H1 (cell line): Measurements from ENCODE around the gene TRAF4. TPM values are rescaled to one million over a fixed set of nuclear protein-coding genes. Genes with fewer than 3 reads are reported as not detected.
A peak's percentile ranks its signal among the peaks of the same experiment; 100 is the strongest.

Experiments
- CTCF ChIA-PET: fragments of 300-600 bp; sonication (Branson Sonifier 250); formaldehyde crosslinking; loops from one replicate; lab custom pipeline; 2021; ENCODE audit not compliant: partially characterized antibody; lab: Charles Lee
- POLR2A ChIA-PET: fragments of 300-600 bp; sonication (Branson Sonifier 250); formaldehyde crosslinking; loops from one replicate; lab custom pipeline; 2021; ENCODE audit warnings: inconsistent platforms; ENCODE audit not compliant: partially characterized antibody; lab: Charles Lee
- DNase-seq, 2 experiments: peaks; one replicate each; pipeline versions ENCODE4 v3.0.0 to v3.0.0-alpha.2; 2010 to 2022; ENCODE audit warnings: low spot score in 2 of 2, low read depth in 1 of 2, mixed read lengths in 1 of 2
- FAIRE-seq: peaks from 2 replicates; lab custom pipeline; 2011; peaks lifted over from hg19 to GRCh38; lab: Jason Lieb, UNC
- H2AFZ ChIP-seq: 2 replicates; pipeline ENCODE4 v1.8.1; 2012; ENCODE audit warnings: low read length, inconsistent platforms
- H2AK5ac ChIP-seq: 2 replicates; pipeline ENCODE4 v1.6.1; 2013; ENCODE audit warnings: low read depth, low read length
- H2BK120ac ChIP-seq: replicated peaks from 2 replicates; pipeline ENCODE3; 2013; ENCODE audit warnings: low read depth, low read length, inconsistent platforms
- H2BK12ac ChIP-seq: 2 replicates; pipeline ENCODE4 v1.6.1; 2013; ENCODE audit warnings: low read depth, low read length
- H2BK15ac ChIP-seq: 2 replicates; pipeline ENCODE4 v1.6.1; 2013; ENCODE audit warnings: low read length
- H2BK20ac ChIP-seq: 2 replicates; pipeline ENCODE4 v1.6.1; 2013; ENCODE audit warnings: low read length
- H2BK5ac ChIP-seq: 2 replicates; pipeline ENCODE4 v1.6.1; 2013; ENCODE audit warnings: low read depth, low read length
- H3K14ac ChIP-seq: 2 replicates; pipeline ENCODE4 v1.6.1; 2013; ENCODE audit warnings: inconsistent platforms; ENCODE audit not compliant: insufficient read length
- H3K18ac ChIP-seq: 2 replicates; pipeline ENCODE4 v1.6.1; 2013; ENCODE audit warnings: low read length; ENCODE audit errors: extremely low read depth
- H3K23ac ChIP-seq: 2 replicates; pipeline ENCODE4 v1.6.1; 2013; ENCODE audit warnings: inconsistent platforms; ENCODE audit not compliant: insufficient read length
- H3K23me2 ChIP-seq: 2 replicates; pipeline ENCODE4 v1.6.1; 2013; ENCODE audit warnings: low read depth, low read length
- H3K27ac ChIP-seq: 2 replicates; pipeline ENCODE4 v1.6.1; 2011; ENCODE audit warnings: low read depth, low read length, inconsistent platforms
- H3K27me3 ChIP-seq, 4 experiments: replicated peaks in 1 of 4; 1 replicate in 1 of 4; 2 replicates in 3 of 4; pipeline versions ENCODE4 v1.6.1 to v1.8.1; 2011 to 2013; ENCODE audit warnings: low read length in 3 of 4, mild to moderate bottlenecking in 3 of 4, inconsistent platforms in 2 of 4, mixed read lengths in 2 of 4, moderate library complexity in 1 of 4; ENCODE audit not compliant: control insufficient read depth in 3 of 4, insufficient read depth in 3 of 4; ENCODE audit errors: extremely low read depth in 1 of 4
- H3K36me3 ChIP-seq, 4 experiments: 2 replicates each; pipeline versions ENCODE4 v1.6.1 to v1.8.1; 2011 to 2013; ENCODE audit warnings: mild to moderate bottlenecking in 4 of 4, low read length in 3 of 4, moderate library complexity in 2 of 4, control low read depth in 1 of 4, inconsistent platforms in 1 of 4; ENCODE audit not compliant: insufficient read depth in 4 of 4, control insufficient read depth in 2 of 4
- H3K4ac ChIP-seq: replicated peaks from 2 replicates; pipeline ENCODE3; 2013; ENCODE audit warnings: low read length, low read depth, mixed read lengths, inconsistent platforms; ENCODE audit not compliant: insufficient read length
- H3K4me1 ChIP-seq, 4 experiments: replicated peaks in 1 of 4; 1 replicate in 1 of 4; 2 replicates in 3 of 4; pipeline versions ENCODE4 v1.6.1 to v1.8.1; 2011 to 2013; ENCODE audit warnings: low read length in 3 of 4, inconsistent platforms in 2 of 4, mixed read lengths in 1 of 4; ENCODE audit not compliant: insufficient read depth in 4 of 4, control insufficient read depth in 3 of 4
- H3K4me2 ChIP-seq, 2 experiments: 2 replicates each; pipeline versions ENCODE4 v1.6.1 to v1.8.1; 2011 to 2013; ENCODE audit warnings: low read depth in 2 of 2, low read length in 2 of 2, control low read depth in 1 of 2, inconsistent platforms in 1 of 2, mild to moderate bottlenecking in 1 of 2; ENCODE audit not compliant: insufficient read depth in 1 of 2
- H3K4me3 ChIP-seq, 4 experiments: fragments of 200-600, 300-600 bp in 1 of 4; sonication (generic), shearing (Covaris generic), sonication (Bioruptor Twin) in 1 of 4; 2 replicates each; pipeline versions ENCODE4 v1.5.1 to v1.8.1; 2011 to 2016; ENCODE audit warnings: low read length in 4 of 4, low read depth in 3 of 4, control low read depth in 2 of 4, inconsistent platforms in 2 of 4, mild to moderate bottlenecking in 2 of 4, mixed read lengths in 1 of 4, moderate library complexity in 1 of 4; ENCODE audit not compliant: insufficient read depth in 2 of 4; ENCODE audit errors: extremely low read depth in 1 of 4
- H3K56ac ChIP-seq: replicated peaks from 2 replicates; pipeline ENCODE3; 2013; ENCODE audit warnings: low read depth, mild to moderate bottlenecking, mixed read lengths, low read length, inconsistent platforms; ENCODE audit not compliant: insufficient read length
- H3K79me1 ChIP-seq: 2 replicates; pipeline ENCODE4 v1.6.1; 2013; ENCODE audit warnings: low read depth, low read length, control low read depth
- H3K79me2 ChIP-seq, 2 experiments: 2 replicates each; pipeline versions ENCODE4 v1.6.1 to v1.8.1; 2012 to 2013; ENCODE audit warnings: low read length in 2 of 2, mild to moderate bottlenecking in 2 of 2, inconsistent platforms in 1 of 2; ENCODE audit not compliant: insufficient read depth in 2 of 2, control insufficient read depth in 1 of 2
- H3K9ac ChIP-seq, 4 experiments: replicated peaks in 1 of 4; 1 replicate in 1 of 4; 2 replicates in 3 of 4; pipeline versions ENCODE4 v1.6.1 to v1.8.1; 2011 to 2013; ENCODE audit warnings: low read depth in 3 of 4, low read length in 3 of 4, control low read depth in 2 of 4, mild to moderate bottlenecking in 2 of 4, moderate library complexity in 2 of 4, inconsistent platforms in 1 of 4; ENCODE audit errors: extremely low read depth in 1 of 4
- H3K9me3 ChIP-seq, 2 experiments: 2 replicates each; pipeline versions ENCODE4 v1.6.1 to v1.8.1; 2012 to 2013; ENCODE audit warnings: mild to moderate bottlenecking in 2 of 2, moderate library complexity in 2 of 2, control low read depth in 1 of 2, inconsistent platforms in 1 of 2, low read depth in 1 of 2, low read length in 1 of 2, mixed read lengths in 1 of 2; ENCODE audit not compliant: insufficient read depth in 2 of 2
- H4K20me1 ChIP-seq, 2 experiments: replicated peaks in 1 of 2; 2 replicates each; pipeline versions ENCODE3 to v1.8.1; 2011 to 2013; ENCODE audit warnings: inconsistent platforms in 2 of 2, low read length in 2 of 2, mild to moderate bottlenecking in 1 of 2; ENCODE audit not compliant: insufficient read depth in 2 of 2, control insufficient read depth in 1 of 2
- H4K5ac ChIP-seq: 2 replicates; pipeline ENCODE4 v1.6.1; 2013; ENCODE audit warnings: low read length, low read depth, mixed read lengths, inconsistent platforms; ENCODE audit not compliant: insufficient read length
- H4K8ac ChIP-seq: 2 replicates; pipeline ENCODE4 v1.8.0; 2013; ENCODE audit warnings: mild to moderate bottlenecking, moderate library complexity, low read length, inconsistent platforms; ENCODE audit not compliant: insufficient read depth; ENCODE audit errors: extremely low read depth
- H4K91ac ChIP-seq: replicated peaks from 2 replicates; pipeline ENCODE3; 2013; ENCODE audit warnings: low read length, mixed read lengths, inconsistent platforms; ENCODE audit not compliant: insufficient read length
- NRF1 ChIP-seq: IDR thresholded peaks from 2 replicates; pipeline ENCODE4 v1.6.1; 2011; ENCODE audit warnings: mild to moderate bottlenecking, low read depth, low read length, improper control_type of control experiment
- POLR2A ChIP-seq, 2 experiments: IDR thresholded peaks; 1 replicate in 1 of 2; 2 replicates in 1 of 2; pipeline ENCODE4 v1.6.1; 2011; ENCODE audit warnings: low read depth in 2 of 2, low read length in 2 of 2, mild to moderate bottlenecking in 2 of 2; ENCODE audit errors: control extremely low read depth in 1 of 2
- WGBS, 2 experiments: shearing (Covaris generic) in 1 of 2; methylation state at CpG; one replicate each; pipeline versions ENCODE4 v1.1.6 to v1.1.7; 2013 to 2015; ENCODE audit warnings: low lambda C conversion rate in 2 of 2, mixed read lengths in 2 of 2, inconsistent platforms in 1 of 2, low coverage in 1 of 2, missing lambda C conversion rate in 1 of 2; ENCODE audit not compliant: insufficient replicate concordance in 2 of 2, insufficient coverage in 1 of 2, insufficient read length in 1 of 2; ENCODE audit errors: extremely low coverage in 1 of 2, missing lambda C conversion rate in 1 of 2; 5-methylcytosine and 5-hydroxymethylcytosine counted together
- polyA plus RNA-seq, 7 experiments: library from polyadenylated mRNA; depleted of rRNA in 3 of 7; stranded (reverse) in 5 of 7; unstranded in 2 of 7; fragments of >200 nt in 5 of 7; fragments of 200-250 nt in 2 of 7; gene quantifications; 1 replicate in 5 of 7; 2 replicates in 1 of 7; 4 replicates in 1 of 7; pipeline versions ENCODE4 v1.2.1 to v1.2.3, GENCODE V29; 2011 to 2013; ENCODE audit warnings: missing spikeins in 2 of 7, mixed read lengths in 2 of 7
- total RNA-seq: library from RNA; stranded (reverse); fragmentation: NEBNext Ultra II Directional; extraction: Animal tissue kit (Norgen Biotek cat#: 25700); gene quantifications from 2 replicates; pipeline ENCODE4 v1.2.1, GENCODE V29; 2021

TRAF4 gene
- total and polyA plus RNA-seq, 2 of the 8 experiments (the other 6 are each of a cell fraction or from before 2014, with no cell fraction given) = 167 to 170 TPM

GRCh38 chr17:28700278-28700677 is 43.5 kb upstream of the TRAF4 start:
- 95% methylated on average over 8 of the region's 8 CpGs; no CpG with 5 or more reads in 1 of the 2 experiments for WGBS, 2 experiments
- H3K9me3 ChIP-seq = no peaks in the 10 kb centered on the region
- H2BK12ac ChIP-seq = no peak overlapping the region
- no peaks in the 10 kb centered on the region for H3K23me2 ChIP-seq
- POLR2A ChIA-PET = interaction anchor here (0.8 to 3.8 kb wide), 10 partner anchors 9 to 209 kb away, joined by 3 to 46 read pairs (median 4); partner anchors contain the start of genes PROCA1 and RPL23A
- H2BK120ac ChIP-seq = no peak overlapping the region
- no peak for DNase-seq
- H3K9ac ChIP-seq = no peak overlapping the region
- CTCF ChIA-PET = interaction anchor here (0.5 to 1.5 kb wide), 6 partner anchors 9 to 241 kb away, joined by 3 to 6 read pairs (median 3); no protein-coding TSS in a partner anchor
- no peak overlapping the region for H2BK5ac ChIP-seq
- TF ChIP-seq POLR2A (IDR thresholded peaks at IDR 0.05; ENCODE audit: control extremely low read depth in 1 of 2, low read depth in 2 of 2, low read length in 2 of 2) (0 out of 3 replicates have a peak, but pooled peaks of 1 of the 2 experiments have one; percentile 8), NRF1 (no peak)
- no peak overlapping the region for H3K4ac ChIP-seq
- peaks cover 40 to 77% (median 70%) of the 10 kb centered on the region in 4 experiments for H3K36me3 ChIP-seq
- no peak overlapping the region for H4K91ac ChIP-seq
- H3K4me2 ChIP-seq = no peak overlapping the region
- no peaks in the 10 kb centered on the region for H3K27me3 ChIP-seq
- H4K5ac ChIP-seq = no peak overlapping the region
- no peak overlapping the region for H2BK20ac ChIP-seq
- no peak overlapping the region for H3K23ac ChIP-seq
- H2BK15ac ChIP-seq = no peak overlapping the region
- H2AK5ac ChIP-seq = no peak overlapping the region
- peaks cover 0 to 8% (median 2%) of the 10 kb centered on the region in 4 experiments; a peak in 3 of 7 replicates for H3K4me1 ChIP-seq
- no peak overlapping the region for H2AFZ ChIP-seq
- no peak overlapping the region for H3K4me3 ChIP-seq
- no peak overlapping the region for H3K14ac ChIP-seq
- no peaks in the 10 kb centered on the region for H3K79me2 ChIP-seq
- no peak overlapping the region for H3K18ac ChIP-seq
- peaks cover 10 to 24% of the 10 kb centered on the region in 2 experiments for H4K20me1 ChIP-seq
- no peak for FAIRE-seq
- H4K8ac ChIP-seq = peak overlapping the region; percentile 9; the same call in 1 of the 2 replicates
- H3K56ac ChIP-seq = no peak overlapping the region
- no peak overlapping the region for H3K27ac ChIP-seq
- H3K79me1 ChIP-seq = no peaks in the 10 kb centered on the region
